HCT116 (cell line): ENCODE results near the gene ACADVL. TPM values are rescaled to one million over a fixed set of nuclear protein-coding genes. Genes with fewer than 3 reads are reported as not detected.

ENCODE experiments used
- ATAC-seq: fragments of 200-7000 bp; cut with Tn5 transposase; 2 replicates; pipeline ENCODE4 v1.9.1; 2020; ENCODE audit warnings: mild to moderate bottlenecking, moderate library complexity
- BruUV-seq: library from RNA; stranded (reverse); fragments of 400-500 nt; replicated peaks from 2 replicates; lab custom pipeline; 2021; lab: Mats Ljungman, UMichigan
- CTCF ChIA-PET: fragments of 300-600 bp; sonication (Branson Sonifier 250); formaldehyde crosslinking; loops from one replicate; lab custom pipeline; 2021; ENCODE audit warnings: antibody characterized with exemption; lab: Charles Lee
- POLR2A ChIA-PET: fragments of 300-600, 350-600 bp; sonication (Branson Sonifier 250); formaldehyde crosslinking; loops from one replicate; lab custom pipeline; 2021; ENCODE audit warnings: antibody characterized with exemption; lab: Charles Lee
- RAD21 ChIA-PET, 2 experiments: fragments of 300-600 bp; sonication (Branson Sonifier 250); formaldehyde crosslinking; loops; one replicate each; lab custom pipeline; 2023; ENCODE audit warnings: low total read pairs in 2 of 2; ENCODE audit not compliant: uncharacterized antibody in 2 of 2, unreplicated experiment in 2 of 2, low non-redundant PET in 1 of 2; lab: Charles Lee
- DNase-seq: peaks from one replicate; pipeline ENCODE4 v3.0.0-alpha.2; 2010; ENCODE audit warnings: low read depth, low spot score
- H2AFZ ChIP-seq: fragments of 200-600 bp; shearing (Covaris generic), sonication (generic); 2 replicates; pipeline ENCODE4 v1.6.1; 2017; ENCODE audit warnings: low read depth, mixed run types, mixed read lengths, antibody characterized with exemption, low read length; ENCODE audit not compliant: poor library complexity, severe bottlenecking
- H3K27ac ChIP-seq: 2 replicates; pipeline ENCODE4 v1.5.1; 2012; ENCODE audit warnings: low read depth, low read length
- H3K27me3 ChIP-seq: fragments of 200-600 bp; sonication (generic); 2 replicates; pipeline ENCODE4 v1.6.1; 2016; ENCODE audit warnings: mixed run types, low read length, mixed read lengths; ENCODE audit not compliant: insufficient read depth
- H3K36me3 ChIP-seq, 2 experiments: fragments of 200-500 bp in 1 of 2; fragments of 200-600 bp in 1 of 2; sonication (Bioruptor generic) in 1 of 2; sonication (generic) in 1 of 2; 2 replicates each; pipeline versions ENCODE4 v1.5.1 to v1.6.1; 2014 to 2016; ENCODE audit warnings: low read length in 2 of 2, inconsistent platforms in 1 of 2, mixed read lengths in 1 of 2, mixed run types in 1 of 2; ENCODE audit not compliant: insufficient read depth in 2 of 2, control insufficient read depth in 1 of 2
- H3K4me1 ChIP-seq, 2 experiments: fragments of 200-600 bp in 1 of 2; sonication (generic) in 1 of 2; 2 replicates each; pipeline versions ENCODE4 v1.5.1 to v1.6.1; 2012 to 2017; ENCODE audit warnings: low read length in 2 of 2, inconsistent platforms in 1 of 2, mild to moderate bottlenecking in 1 of 2, mixed read lengths in 1 of 2, mixed run types in 1 of 2, moderate library complexity in 1 of 2; ENCODE audit not compliant: insufficient read depth in 2 of 2, control insufficient read depth in 1 of 2
- H3K4me2 ChIP-seq: fragments of 200-600 bp; sonication (generic); 2 replicates; pipeline ENCODE4 v1.6.1; 2017; ENCODE audit warnings: mixed run types, low read length, mixed read lengths
- H3K4me3 ChIP-seq, 2 experiments: fragments of 200-600 bp in 1 of 2; sonication (generic) in 1 of 2; replicated peaks in 1 of 2; 2 replicates each; pipeline ENCODE4 v1.5.1; 2011 to 2016; ENCODE audit warnings: low read length in 2 of 2, control low read depth in 1 of 2, low read depth in 1 of 2, mild to moderate bottlenecking in 1 of 2, mixed read lengths in 1 of 2, mixed run types in 1 of 2
- H3K79me2 ChIP-seq: fragments of 200-600 bp; sonication (generic); 2 replicates; pipeline ENCODE4 v1.6.1; 2017; ENCODE audit warnings: mild to moderate bottlenecking, mixed run types, low read length, moderate library complexity, mixed read lengths; ENCODE audit not compliant: insufficient read depth
- H3K9ac ChIP-seq: fragments of 200-600 bp; sonication (generic); 2 replicates; pipeline ENCODE4 v1.6.1; 2016; ENCODE audit warnings: low read length, mixed read lengths
- H3K9me2 ChIP-seq: fragments of 200-600 bp; sonication (generic), shearing (Covaris generic); 2 replicates; pipeline ENCODE4 v1.6.1; 2017; ENCODE audit warnings: mixed run types, mild to moderate bottlenecking, moderate library complexity; ENCODE audit not compliant: insufficient read depth
- H3K9me3 ChIP-seq, 2 experiments: fragments of 200-500 bp in 1 of 2; fragments of 200-600 bp in 1 of 2; sonication (Bioruptor generic) in 1 of 2; sonication (generic) in 1 of 2; 2 replicates each; pipeline ENCODE4 v1.6.1; 2014 to 2017; ENCODE audit warnings: low read length in 2 of 2, mixed read lengths in 2 of 2, inconsistent platforms in 1 of 2, low read depth in 1 of 2, mild to moderate bottlenecking in 1 of 2, mixed run types in 1 of 2, moderate library complexity in 1 of 2; ENCODE audit not compliant: control insufficient read depth in 1 of 2, insufficient read depth in 1 of 2
- H4K20me1 ChIP-seq: fragments of 200-600 bp; sonication (generic), shearing (Covaris generic); 2 replicates; pipeline ENCODE4 v1.6.1; 2017; ENCODE audit warnings: mixed run types, mild to moderate bottlenecking, moderate library complexity; ENCODE audit not compliant: insufficient read depth
- ATF3 ChIP-seq: IDR thresholded peaks from 2 replicates; pipeline ENCODE4 v1.6.1; 2012
- CEBPB ChIP-seq: IDR thresholded peaks from 2 replicates; pipeline ENCODE4 v1.6.1; 2012; ENCODE audit warnings: low read depth
- CTCF ChIP-seq, 3 experiments: fragments of 200-600 bp in 1 of 3; sonication (generic) in 1 of 3; IDR thresholded peaks in 2 of 3; conservative IDR thresholded peaks in 1 of 3; 2 replicates each; pipeline ENCODE4 v1.5.1; 2012 to 2017; ENCODE audit warnings: low read depth in 2 of 3, low read length in 2 of 3, antibody characterized with exemption in 1 of 3, borderline replicate concordance in 1 of 3, control low read depth in 1 of 3, mild to moderate bottlenecking in 1 of 3, mixed read lengths in 1 of 3, mixed run types in 1 of 3, moderate library complexity in 1 of 3; ENCODE audit not compliant: insufficient read depth in 1 of 3
- ELF1 ChIP-seq: IDR thresholded peaks from 2 replicates; pipeline ENCODE4 v1.6.1; 2012; ENCODE audit warnings: low read depth, borderline replicate concordance
- EZH2phosphoT487 ChIP-seq: fragments of 200-600 bp; IDR thresholded peaks from 2 replicates; pipeline ENCODE4 v1.6.1; 2018; ENCODE audit warnings: antibody characterized with exemption, borderline replicate concordance
- JUND ChIP-seq: IDR thresholded peaks from 2 replicates; pipeline ENCODE4 v1.6.1; 2012
- POLR2A ChIP-seq: IDR thresholded peaks from 2 replicates; pipeline ENCODE4 v1.7.0; 2011; ENCODE audit warnings: borderline replicate concordance; ENCODE audit not compliant: insufficient read depth, insufficient read length; ENCODE audit errors: extremely low read depth
- POLR2AphosphoS5 ChIP-seq: IDR thresholded peaks from 2 replicates; pipeline ENCODE4 v1.6.1; 2011; ENCODE audit warnings: mild to moderate bottlenecking, low read depth, low read length, moderate library complexity
- REST ChIP-seq: IDR thresholded peaks from 2 replicates; pipeline ENCODE4 v1.6.1; 2012; ENCODE audit warnings: low read depth
- ZFX ChIP-seq: fragments of 450-650 bp; IDR thresholded peaks from 2 replicates; pipeline ENCODE4 v1.6.1; 2017
- intact Hi-C: fragments of 100-400 bp; cut with micrococcal nuclease; formaldehyde crosslinking; loops from 2 replicates; pipeline ENCODE4 v1.10.0; 2022
- total RNA-seq: library from RNA; stranded (reverse); gene quantifications from one replicate; pipeline ENCODE4 v1.2.1, GENCODE V29; 2021; ENCODE audit not compliant: unreplicated experiment

ACADVL gene
- total RNA-seq, 1 experiment from 2014 or later = 554 TPM

- Histone ChIP-seq H3K79me2 (peaks cover 79% of the 10 kb centered on the region), H3K27me3 (no peaks in the 10 kb centered on the region), H3K4me1 (peaks cover 13 to 25% of the 10 kb centered on the region in 2 experiments), H3K4me2 (peak overlapping the region; percentile 89), H3K4me3 (peak overlapping the region; percentile 82 to 99), H3K27ac (peak overlapping the region; percentile 84), H4K20me1 (no peaks in the 10 kb centered on the region), H2AFZ (no peak overlapping the region), H3K9ac (peak overlapping the region; percentile 99), H3K9me2 (no peaks in the 10 kb centered on the region), H3K9me3 (no peaks in the 10 kb centered on the region), H3K36me3 (peaks cover 13 to 15% of the 10 kb centered on the region in 2 experiments; a peak in 3 of 4 replicates)
- ATAC-seq (peak; percentile 4), DNase-seq (no peak)
- BruUV-seq = no TSS peak
- CTCF ChIA-PET = interaction anchor here (0.6 to 1.0 kb wide), 3 partner anchors 9 to 205 kb away, joined by 3 to 5 read pairs (median 4); partner anchors contain the start of gene GABARAP
- TF ChIP-seq ZFX (peak; percentile 43), EZH2phosphoT487 (no peak)
- RAD21 ChIA-PET = no interaction called here
- intact Hi-C loops = loop anchor here (5.0 kb wide), 1 partner anchor 56 kb away; the partner anchor contains the start of gene EIF5A
- POLR2A ChIA-PET = interaction anchor here (1.0 to 2.0 kb wide), 3 partner anchors 9 to 17 kb away, joined by 3 to 7 read pairs (median 5); partner anchors contain the start of genes DVL2 and GABARAP
Measured at GRCh38 chr17:7250695-7251627, 31.2 kb downstream of the ACADVL start.

- peaks cover 9 to 13% of the 10 kb centered on the region in 2 experiments; a peak in 2 of 4 replicates for H3K36me3 ChIP-seq
- ChIA-PET RAD21 (no interaction called here), CTCF (interaction anchor here (0.6 to 1.0 kb wide), 3 partner anchors 9 to 206 kb away, joined by 3 to 5 read pairs (median 4); partner anchors contain the start of gene GABARAP), POLR2A (interaction anchor here (1.0 to 2.0 kb wide), 3 partner anchors 10 to 17 kb away, joined by 3 to 7 read pairs (median 5); partner anchors contain the start of genes DVL2 and GABARAP)
- peak within 1 kb of the TSS; percentile 99 for H3K9ac ChIP-seq
- intact Hi-C loops = loop anchor here (1.0 to 5.0 kb wide), 2 partner anchors 11 to 56 kb away; partner anchors contain the start of genes CLDN7 and EIF5A
- no peaks in the 10 kb centered on the region for H4K20me1 ChIP-seq
- peak within 1 kb of the TSS; percentile 89 for H3K4me2 ChIP-seq
- H3K9me3 ChIP-seq = no peaks in the 10 kb centered on the region
- H3K27ac ChIP-seq = peak within 1 kb of the TSS; percentile 84
- peaks cover 13 to 25% of the 10 kb centered on the region in 2 experiments for H3K4me1 ChIP-seq
- no peak within 1 kb of the TSS for H2AFZ ChIP-seq
- no peaks in the 10 kb centered on the region for H3K27me3 ChIP-seq
- H3K4me3 ChIP-seq = peak within 1 kb of the TSS; percentile 82 to 99
- no TSS peak for BruUV-seq
- DNase-seq = peak; percentile 99
- ATAC-seq = peak; percentile 89
- no peaks in the 10 kb centered on the region for H3K9me2 ChIP-seq
- H3K79me2 ChIP-seq = peaks cover 77% of the 10 kb centered on the region
- TF ChIP-seq ZFX (no peak), ATF3 (no peak), REST (no peak), CEBPB (no peak), EZH2phosphoT487 (no peak), JUND (no peak), POLR2AphosphoS5 (peak; percentile 24), POLR2A (peak; percentile 55), CTCF (IDR thresholded peaks at IDR 0.05 in 2 of 3, conservative IDR thresholded peaks at IDR 0.05 in 1 of 3; ENCODE audit: borderline replicate concordance in 1 of 3, insufficient read depth in 1 of 3, low read depth in 2 of 3, low read length in 2 of 3) (no peak), ELF1 (peak; percentile 49; the same call in 1 of the 2 replicates)
Measured at GRCh38 chr17:7251661-7252175, 32.0 kb downstream of the ACADVL start, which contains the start of gene CTDNEP1. TSS of gene CTDNEP1 (minus strand) at chr17:7251734. CDS start at chr17:7251296, 438 bp downstream.
